Epithelial cell of proximal tubule (primary cell): ENCODE results near the gene KCNF1. TPM values are rescaled to one million over a fixed set of nuclear protein-coding genes. Genes with fewer than 3 reads are reported as not detected.

ENCODE experiments used
- DNase-seq: peaks from one replicate; pipeline ENCODE4 v3.0.0-alpha.2; 2011; ENCODE audit warnings: low read depth
- H3K4me3 ChIP-seq: 2 replicates; pipeline ENCODE4 v1.5.1; 2011; ENCODE audit warnings: low read depth, mild to moderate bottlenecking, low read length
- CTCF ChIP-seq: conservative IDR thresholded peaks from 2 replicates; pipeline ENCODE4 v1.5.1; 2012; ENCODE audit warnings: low read depth, mild to moderate bottlenecking, low read length
- total RNA-seq: library from RNA; depleted of rRNA; stranded (reverse); fragments of >200 nt; gene quantifications from 2 replicates; pipeline ENCODE4 v1.2.3, GENCODE V29; 2015

KCNF1 gene
- total RNA-seq, 1 donor from 2014 or later = 1.3 TPM

GRCh38 chr2:10908195-10908594 lies 3.5 kb upstream of the KCNF1 start:
- no peak for TF ChIP-seq CTCF
- no peak overlapping the region for H3K4me3 ChIP-seq
- DNase-seq = no peak

GRCh38 chr2:10909050-10909995 lies 2.4 kb upstream of the KCNF1 start:
- TF ChIP-seq CTCF = peak; percentile 63
- DNase-seq = no peak

GRCh38 chr2:10909996-10910341 lies 1.8 kb upstream of the KCNF1 start:
- no peak overlapping the region for H3K4me3 ChIP-seq
- TF ChIP-seq CTCF = no peak
- DNase-seq = no peak

More at GRCh38 chr2:10909050-10909995, 2.4 kb upstream of the KCNF1 start:
- no peak overlapping the region for H3K4me3 ChIP-seq

- DNase-seq = no peak
These were observed 1.1 kb upstream of the KCNF1 start for GRCh38 chr2:10910625-10911024.

GRCh38 chr2:10912076-10912731 lies 470 bp downstream of the KCNF1 start:
- DNase-seq = no peak
- no peak for TF ChIP-seq CTCF
- peak overlapping the region; percentile 41 for H3K4me3 ChIP-seq

More at GRCh38 chr2:10910625-10911024, 1.1 kb upstream of the KCNF1 start:
- no peak overlapping the region for H3K4me3 ChIP-seq
- TF ChIP-seq CTCF = no peak

GRCh38 chr2:10912796-10913455 lies 1.2 kb downstream of the KCNF1 start:
- no peak for TF ChIP-seq CTCF
- no peak overlapping the region for H3K4me3 ChIP-seq
- no peak for DNase-seq
